ENCODE measurements around the gene ACOT4.
A peak's percentile ranks its signal among the peaks of the same experiment; 100 is the strongest.
"Not testable (repeated sequence)": the region's sequence is repeated elsewhere in the genome, so short reads cannot be mapped to it uniquely, and the experiment has no call there.

ACOT4 gene

GRCh38 chr14:73634011-73634833, 42.5 kb downstream of the ACOT4 start:
- peak; percentile 50 for DNase-seq

- DNase-seq, result not testable (repeated sequence)
These were observed 44.7 kb downstream of the ACOT4 start for GRCh38 chr14:73636355-73636754.

DNA sequence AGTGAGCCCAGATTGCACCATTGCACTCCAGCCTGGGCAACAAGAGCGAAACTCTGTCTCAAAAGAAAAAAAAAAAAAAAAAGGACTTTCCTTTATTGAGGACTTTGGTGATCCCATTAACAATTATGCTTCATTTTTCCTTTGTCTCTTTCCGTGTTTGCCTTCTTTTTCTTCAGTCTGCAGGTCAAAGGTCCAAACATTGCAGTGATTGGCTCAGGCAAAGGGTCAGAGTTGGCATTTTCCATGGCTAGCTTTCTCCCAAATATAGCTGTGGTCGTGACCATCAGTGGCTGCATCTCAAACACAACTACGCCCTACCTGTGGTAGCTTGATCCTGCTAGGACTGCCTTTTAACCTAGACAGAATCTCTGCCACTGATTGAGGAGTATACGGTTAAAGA, 46.2 kb downstream of the ACOT4 start:
- no peak for DNase-seq

DNA sequence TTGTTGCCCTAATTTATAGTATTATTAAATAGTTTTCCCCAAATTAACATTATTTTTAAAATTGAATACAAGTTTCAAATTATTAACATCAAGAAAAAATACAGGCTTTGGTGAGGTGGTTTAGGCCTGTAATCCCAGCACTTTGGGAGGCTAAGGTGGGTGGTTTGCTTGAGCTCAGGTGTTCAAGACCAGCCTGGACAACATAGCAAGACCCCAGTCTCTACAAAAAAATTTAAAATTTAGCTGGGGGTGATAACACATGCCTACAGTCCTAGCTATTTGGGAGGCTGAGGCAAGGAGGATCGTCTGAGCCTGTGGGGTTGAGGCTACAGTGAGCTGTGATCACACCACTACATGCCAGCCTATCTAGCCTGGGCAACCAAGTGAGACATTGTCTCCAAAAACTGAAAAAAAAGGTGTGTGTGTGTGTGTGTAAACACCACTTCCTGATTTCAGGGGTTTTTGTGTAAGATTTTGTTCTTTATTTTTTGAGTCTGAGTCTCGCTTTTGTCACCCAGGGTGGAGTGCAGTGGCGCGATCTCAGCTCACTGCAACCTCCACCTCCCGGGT, 49.2 kb downstream of the ACOT4 start:
- DNase-seq, result no peak

- DNase-seq, result peak; percentile 94
These were observed 53.0 kb downstream of the ACOT4 start, which contains the start of gene DNAL1 for GRCh38 chr14:73644531-73645247. Gene DNAL1 (plus strand): TSS chr14:73644986. CDS start chr14:73645040, 54 bp downstream.

DNA sequence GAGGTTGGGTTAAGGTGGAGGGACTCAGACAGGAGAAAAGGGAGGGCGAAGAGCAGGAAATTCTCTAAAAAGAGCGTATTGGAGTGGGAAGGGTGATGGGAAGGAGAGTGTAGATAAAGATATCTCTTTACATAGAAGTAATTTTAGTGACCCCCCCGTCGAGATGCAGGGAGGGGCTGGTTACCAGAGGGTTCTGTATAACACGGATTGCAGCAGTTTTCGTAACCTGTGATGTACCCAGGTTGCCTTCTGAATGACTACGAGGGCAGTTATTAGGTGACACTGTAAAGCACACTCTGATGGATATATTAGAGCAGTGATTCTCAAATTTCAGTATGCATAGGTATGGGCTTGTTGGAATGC, 53.6 kb downstream of the ACOT4 start:
- DNase-seq, result no peak

All from midbrain (tissue), 1 donor.